ENCODE data around the gene CACNA1E. TPM values are rescaled to one million over a fixed set of nuclear protein-coding genes. Genes with fewer than 3 reads are reported as not detected.

CACNA1E gene
- total RNA-seq, 1 donor from 2014 or later, result not detected

DNA sequence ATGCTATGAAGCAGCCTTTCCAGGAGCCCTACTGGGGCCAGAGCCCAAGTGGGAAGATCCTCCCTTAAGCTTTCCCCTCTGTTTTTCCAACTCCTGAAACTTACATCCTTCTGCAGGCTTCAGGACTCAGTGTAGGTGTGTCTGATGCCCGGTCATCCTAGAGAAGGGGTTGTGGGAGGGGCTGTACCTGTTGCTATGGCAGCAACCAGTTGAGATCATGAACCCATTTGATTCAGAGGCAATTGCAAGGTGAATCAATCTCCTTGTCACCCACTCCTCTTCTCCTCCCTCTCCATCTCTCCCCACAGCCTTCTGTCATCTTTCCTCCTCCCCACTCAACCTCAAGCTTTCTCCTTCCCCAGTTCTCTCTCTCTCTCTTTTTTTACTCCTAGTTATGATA, 151.8 kb downstream of the CACNA1E start:
- no peak overlapping the region for H3K27ac Mint-ChIP-seq (ENCODE audit: unreplicated experiment)
- no peak for DNase-seq (ENCODE audit: low spot score)
- no peaks in the 10 kb centered on the region for H3K36me3 Mint-ChIP-seq (ENCODE audit: low read depth)
- TF ChIP-seq, protein P1, sequence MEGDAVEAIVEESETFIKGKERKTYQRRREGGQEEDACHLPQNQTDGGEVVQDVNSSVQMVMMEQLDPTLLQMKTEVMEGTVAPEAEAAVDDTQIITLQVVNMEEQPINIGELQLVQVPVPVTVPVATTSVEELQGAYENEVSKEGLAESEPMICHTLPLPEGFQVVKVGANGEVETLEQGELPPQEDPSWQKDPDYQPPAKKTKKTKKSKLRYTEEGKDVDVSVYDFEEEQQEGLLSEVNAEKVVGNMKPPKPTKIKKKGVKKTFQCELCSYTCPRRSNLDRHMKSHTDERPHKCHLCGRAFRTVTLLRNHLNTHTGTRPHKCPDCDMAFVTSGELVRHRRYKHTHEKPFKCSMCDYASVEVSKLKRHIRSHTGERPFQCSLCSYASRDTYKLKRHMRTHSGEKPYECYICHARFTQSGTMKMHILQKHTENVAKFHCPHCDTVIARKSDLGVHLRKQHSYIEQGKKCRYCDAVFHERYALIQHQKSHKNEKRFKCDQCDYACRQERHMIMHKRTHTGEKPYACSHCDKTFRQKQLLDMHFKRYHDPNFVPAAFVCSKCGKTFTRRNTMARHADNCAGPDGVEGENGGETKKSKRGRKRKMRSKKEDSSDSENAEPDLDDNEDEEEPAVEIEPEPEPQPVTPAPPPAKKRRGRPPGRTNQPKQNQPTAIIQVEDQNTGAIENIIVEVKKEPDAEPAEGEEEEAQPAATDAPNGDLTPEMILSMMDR (IDR thresholded peaks at IDR 0.05), result no peak
- peaks cover 3% of the 10 kb centered on the region for H3K9me3 Mint-ChIP-seq (ENCODE audit: low read depth)
- no peak overlapping the region for H3K4me3 Mint-ChIP-seq (ENCODE audit: unreplicated experiment)
- H3K4me1 Mint-ChIP-seq (ENCODE audit: low read depth), result no peaks in the 10 kb centered on the region
- peaks cover 22% of the 10 kb centered on the region for H3K27me3 Mint-ChIP-seq (ENCODE audit: low read depth)

- Mint-ChIP-seq H3K4me1 (ENCODE audit: low read depth) (no peaks in the 10 kb centered on the region), H3K27ac (ENCODE audit: unreplicated experiment) (no peak overlapping the region), H3K36me3 (ENCODE audit: low read depth) (no peaks in the 10 kb centered on the region), H3K27me3 (ENCODE audit: low read depth) (peaks cover 17% of the 10 kb centered on the region), H3K9me3 (ENCODE audit: low read depth) (peaks cover 3% of the 10 kb centered on the region), H3K4me3 (ENCODE audit: unreplicated experiment) (no peak overlapping the region)
- TF ChIP-seq, protein P1 (IDR thresholded peaks at IDR 0.05), result no peak
- DNase-seq (ENCODE audit: low spot score), result no peak
Observed at GRCh38 chr1:181637998-181638397, 154.7 kb downstream of the CACNA1E start.

DNA sequence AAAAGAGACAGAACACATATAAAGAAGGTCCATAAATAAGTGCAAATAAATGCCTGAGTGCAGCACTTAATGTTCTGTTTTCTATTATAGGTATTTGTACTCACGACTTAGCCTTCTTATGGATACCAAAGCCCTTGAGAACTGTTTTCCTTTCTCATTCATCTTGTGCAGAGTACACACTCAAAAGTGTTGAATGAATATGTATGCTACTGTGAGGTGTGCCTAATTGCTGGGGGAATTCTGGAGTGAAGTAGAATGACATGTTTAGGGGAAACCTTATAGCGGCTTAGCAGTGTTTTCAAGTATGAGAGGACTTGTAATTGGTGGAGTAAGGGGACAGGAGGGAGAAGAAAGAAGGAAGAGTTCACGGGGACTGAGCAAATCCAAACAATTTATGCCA, 157.6 kb downstream of the CACNA1E start:
- H3K27ac Mint-ChIP-seq (ENCODE audit: unreplicated experiment), result no peak overlapping the region
- no peaks in the 10 kb centered on the region for H3K36me3 Mint-ChIP-seq (ENCODE audit: low read depth)
- peaks cover 7% of the 10 kb centered on the region for H3K27me3 Mint-ChIP-seq (ENCODE audit: low read depth)
- H3K9me3 Mint-ChIP-seq (ENCODE audit: low read depth), result peaks cover 3% of the 10 kb centered on the region
- no peak overlapping the region for H3K4me3 Mint-ChIP-seq (ENCODE audit: unreplicated experiment)
- TF ChIP-seq, protein P1 (IDR thresholded peaks at IDR 0.05), result no peak
- H3K4me1 Mint-ChIP-seq (ENCODE audit: low read depth), result no peaks in the 10 kb centered on the region
- no peak for DNase-seq (ENCODE audit: low spot score)

DNA sequence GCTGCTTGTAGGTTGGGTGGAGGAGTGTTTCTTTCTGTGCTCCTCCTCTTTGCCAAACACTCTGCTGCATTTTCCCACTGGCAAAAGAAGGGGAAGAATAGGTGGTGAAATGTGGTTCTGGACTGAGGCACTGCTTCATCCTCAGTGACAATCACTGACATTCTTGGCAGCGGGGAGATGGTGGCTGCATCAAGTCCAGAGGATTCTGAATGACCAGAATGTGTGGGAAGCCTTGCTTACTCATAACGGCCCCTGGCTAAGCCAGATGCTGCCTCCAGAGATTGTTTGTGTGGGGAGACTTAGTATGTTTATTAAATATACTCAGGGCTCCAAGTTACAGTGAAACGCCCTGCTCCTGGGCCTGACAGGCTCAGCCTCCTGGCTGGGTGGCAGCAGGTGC, 160.3 kb downstream of the CACNA1E start:
- TF ChIP-seq, protein P1 (IDR thresholded peaks at IDR 0.05), result no peak
- no peaks in the 10 kb centered on the region for H3K4me1 Mint-ChIP-seq (ENCODE audit: low read depth)
- H3K27me3 Mint-ChIP-seq (ENCODE audit: low read depth), result peaks cover under 1% of the 10 kb centered on the region
- H3K36me3 Mint-ChIP-seq (ENCODE audit: low read depth), result no peaks in the 10 kb centered on the region
- H3K9me3 Mint-ChIP-seq (ENCODE audit: low read depth), result peaks cover 3% of the 10 kb centered on the region
- H3K27ac Mint-ChIP-seq (ENCODE audit: unreplicated experiment), result no peak overlapping the region
- no peak overlapping the region for H3K4me3 Mint-ChIP-seq (ENCODE audit: unreplicated experiment)
- DNase-seq (ENCODE audit: low spot score), result no peak

- Mint-ChIP-seq H3K4me3 (ENCODE audit: unreplicated experiment) (no peak overlapping the region), H3K4me1 (ENCODE audit: low read depth) (no peaks in the 10 kb centered on the region), H3K9me3 (ENCODE audit: low read depth) (no peaks in the 10 kb centered on the region), H3K27me3 (ENCODE audit: low read depth) (no peaks in the 10 kb centered on the region), H3K36me3 (ENCODE audit: low read depth) (no peaks in the 10 kb centered on the region), H3K27ac (ENCODE audit: unreplicated experiment) (no peak overlapping the region)
- TF ChIP-seq, protein P1 (IDR thresholded peaks at IDR 0.05), result no peak
- DNase-seq (ENCODE audit: low spot score), result no peak
Observed at GRCh38 chr1:181645171-181645570, 161.9 kb downstream of the CACNA1E start.
